CD4-positive, alpha-beta T cell treated with Interleukin-1 beta for 1 hour (primary cell): ENCODE results near the gene AGFG2.

Source experiments
- DNase-seq, 2 donors: peaks; one replicate each; pipeline ENCODE4 v3.0.0-alpha.2; 2020 to 2022

Gene AGFG2

GRCh38 chr7:100573691-100574361 lies 34.8 kb downstream of the AGFG2 start, which contains the start of gene SAP25:
SAP25 (minus strand) TSS chr7:100573900; CDS start chr7:100573742, 158 bp downstream.
- DNase-seq, result no peak

- no peak for DNase-seq
Observed at GRCh38 chr7:100574362-100575205, 35.6 kb downstream of the AGFG2 start.

- DNase-seq, result no peak
Observed at GRCh38 chr7:100575206-100575631, 36.2 kb downstream of the AGFG2 start.

DNA sequence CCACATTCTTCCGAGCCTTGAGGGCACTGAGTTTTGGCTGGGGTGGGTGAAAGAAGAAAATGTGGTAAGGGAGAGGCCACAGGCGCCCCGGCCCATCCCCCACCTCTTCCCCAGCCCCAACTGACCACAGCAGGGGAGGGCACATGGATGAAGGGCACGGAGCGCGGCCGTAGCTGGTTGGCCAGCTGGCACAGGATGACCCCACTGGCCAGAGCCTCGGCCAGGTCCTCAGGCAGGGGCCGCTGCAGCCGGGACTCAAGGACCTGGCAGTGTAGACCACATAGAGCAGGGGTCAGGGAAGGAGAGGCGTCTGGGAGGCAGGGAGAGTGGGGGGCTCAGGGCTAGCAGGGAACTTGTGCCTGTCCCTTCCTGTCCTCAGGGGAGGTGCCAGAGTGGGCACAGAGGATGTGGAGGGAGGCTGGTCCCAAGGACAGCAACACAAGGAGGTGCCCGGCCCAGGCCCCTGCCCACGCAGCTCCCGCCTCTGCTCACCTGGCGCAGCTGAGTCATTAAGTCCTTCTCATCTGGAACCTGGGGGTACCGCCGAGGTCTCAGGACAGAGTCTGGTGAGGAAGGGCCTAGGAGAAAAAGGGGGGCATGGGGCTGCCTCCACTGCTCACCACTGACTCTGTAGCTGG lies 36.9 kb downstream of the AGFG2 start:
- no peak for DNase-seq

DNA sequence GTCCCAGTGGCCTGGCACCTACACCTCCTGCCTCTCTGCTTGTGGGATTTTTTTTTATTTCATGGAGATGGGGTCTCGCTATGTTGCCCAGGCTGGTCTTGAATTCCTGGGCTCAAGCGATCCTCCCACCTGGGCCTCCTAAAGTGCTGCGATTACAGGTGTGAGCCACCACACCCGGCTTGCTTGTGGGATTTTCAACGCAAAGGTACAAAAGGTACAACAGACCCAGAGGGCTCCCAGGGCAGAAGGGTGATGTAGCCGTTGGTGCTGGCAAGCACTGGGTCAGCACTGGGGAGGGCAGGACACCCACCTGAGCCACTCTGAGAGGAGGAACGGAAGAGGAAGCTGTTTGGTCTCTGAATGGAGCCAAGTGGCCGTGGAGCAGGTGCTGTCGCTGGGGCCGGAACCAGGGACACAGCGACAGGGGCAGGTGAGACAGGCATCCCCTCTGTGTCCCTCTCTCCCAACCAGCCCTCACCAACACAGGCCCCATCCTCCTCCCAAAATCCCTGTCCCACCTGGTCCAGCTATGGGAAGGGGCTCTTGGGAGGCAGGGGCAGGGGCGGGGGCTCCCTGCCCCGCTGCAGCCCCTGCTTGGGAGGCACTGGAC lies 37.5 kb downstream of the AGFG2 start:
- no peak for DNase-seq

- no peak for DNase-seq
Observed at GRCh38 chr7:100577103-100577502, 38.1 kb downstream of the AGFG2 start.

GRCh38 chr7:100577507-100577906 lies 38.5 kb downstream of the AGFG2 start:
- no peak for DNase-seq

GRCh38 chr7:100578246-100579183 lies 39.5 kb downstream of the AGFG2 start:
- no peak for DNase-seq

DNA sequence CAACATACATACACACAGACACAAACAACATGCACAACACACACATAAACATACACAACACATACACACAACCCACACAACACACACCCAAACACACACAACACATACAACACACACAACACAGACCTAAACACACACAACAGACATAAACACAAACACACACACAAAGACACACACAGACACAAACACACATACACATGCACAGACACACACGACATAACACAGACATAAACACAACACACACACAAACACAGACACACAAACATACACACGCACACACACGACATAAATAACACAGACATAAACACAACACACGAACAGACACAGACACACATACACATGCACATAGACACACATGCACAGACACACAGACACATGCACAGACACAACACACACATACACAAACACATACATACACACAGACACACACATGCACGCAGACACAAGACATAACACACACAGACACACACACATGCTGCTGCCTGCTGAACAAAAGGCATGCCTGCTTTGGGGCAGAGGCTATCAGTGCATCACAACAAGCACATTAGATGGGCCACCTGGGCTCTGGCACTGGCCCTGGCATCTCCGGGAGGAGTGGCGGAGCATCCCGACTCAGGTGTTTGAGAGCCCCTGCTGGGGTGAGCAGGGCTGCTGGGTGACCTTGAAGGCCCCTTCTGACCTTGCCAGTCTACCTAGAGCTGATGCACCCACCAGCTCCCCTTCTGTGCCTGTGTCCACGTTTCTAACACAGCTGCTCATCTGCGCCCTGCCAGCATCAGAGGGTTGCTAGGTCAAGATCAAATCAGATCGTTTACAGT lies 41.7 kb downstream of the AGFG2 start:
- no peak for DNase-seq

GRCh38 chr7:100582041-100582579 lies 43.1 kb downstream of the AGFG2 start:
- DNase-seq, result no peak

DNA sequence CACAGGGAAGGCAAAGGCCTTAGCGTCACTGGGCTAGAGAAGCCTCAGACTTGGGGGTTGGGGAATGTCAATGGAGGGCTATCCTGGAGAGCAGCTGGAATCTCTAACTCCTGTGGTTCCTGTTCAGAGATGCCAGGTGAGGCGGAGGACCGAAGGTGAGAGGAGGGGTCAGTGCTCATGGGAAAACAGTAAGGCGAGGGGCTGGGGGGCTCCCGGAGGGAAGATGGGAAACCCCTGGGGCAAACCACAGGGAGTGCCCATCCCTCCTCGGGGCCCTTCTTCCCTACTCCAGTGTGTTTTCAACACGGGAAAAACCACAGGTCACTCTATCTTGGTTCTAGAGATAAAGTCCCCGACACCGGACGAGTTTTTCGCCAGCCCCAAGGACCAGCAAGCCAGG lies 43.6 kb downstream of the AGFG2 start:
- no peak for DNase-seq

DNA sequence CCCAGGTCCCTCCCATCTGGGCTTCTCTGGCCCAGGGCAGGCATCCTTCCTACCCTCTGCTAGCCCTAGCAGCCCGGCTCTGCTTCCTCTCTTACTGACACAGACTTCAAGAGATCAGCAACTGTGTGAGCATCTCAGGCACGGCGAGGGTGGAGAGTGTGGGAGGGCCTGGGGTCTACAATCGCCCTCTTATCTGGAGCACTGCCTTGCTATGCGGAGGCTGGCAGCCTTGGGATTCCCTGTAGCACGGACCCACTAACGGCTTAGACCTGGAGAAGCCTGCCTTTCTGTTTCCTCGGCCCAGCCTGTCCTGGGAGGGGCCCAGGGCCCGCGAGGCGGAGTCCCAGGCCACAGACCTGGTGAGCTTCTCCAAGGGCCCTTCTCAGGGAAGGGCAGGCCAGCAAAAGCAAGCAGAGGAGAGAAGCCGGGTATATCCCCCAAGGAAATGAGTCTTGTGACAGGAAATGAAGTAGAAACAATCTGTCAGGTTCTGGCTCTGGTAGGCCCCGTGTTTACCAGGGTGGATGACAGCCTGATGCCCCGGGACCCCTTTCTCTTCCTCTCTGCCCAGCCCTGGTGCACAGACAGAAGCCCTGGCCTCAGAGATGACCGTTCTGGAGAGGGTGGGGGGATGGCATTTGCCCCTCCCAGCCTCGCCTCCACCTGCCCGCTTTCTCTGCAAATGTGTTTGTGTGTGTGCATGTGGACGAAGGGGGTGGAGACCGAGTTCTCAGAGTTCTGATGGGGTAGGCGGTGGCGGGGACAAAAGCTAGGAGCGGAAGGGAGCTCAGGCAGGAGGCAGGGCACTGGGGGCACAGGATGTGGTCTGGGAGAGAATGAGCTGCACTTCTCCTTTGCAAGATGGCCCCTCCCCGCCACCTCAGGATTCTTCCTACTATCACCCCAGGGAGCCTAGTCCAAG lies 44.4 kb downstream of the AGFG2 start:
- peak; percentile 62 to 67 for DNase-seq

GRCh38 chr7:100584054-100584682 lies 45.2 kb downstream of the AGFG2 start:
- no peak for DNase-seq

DNA sequence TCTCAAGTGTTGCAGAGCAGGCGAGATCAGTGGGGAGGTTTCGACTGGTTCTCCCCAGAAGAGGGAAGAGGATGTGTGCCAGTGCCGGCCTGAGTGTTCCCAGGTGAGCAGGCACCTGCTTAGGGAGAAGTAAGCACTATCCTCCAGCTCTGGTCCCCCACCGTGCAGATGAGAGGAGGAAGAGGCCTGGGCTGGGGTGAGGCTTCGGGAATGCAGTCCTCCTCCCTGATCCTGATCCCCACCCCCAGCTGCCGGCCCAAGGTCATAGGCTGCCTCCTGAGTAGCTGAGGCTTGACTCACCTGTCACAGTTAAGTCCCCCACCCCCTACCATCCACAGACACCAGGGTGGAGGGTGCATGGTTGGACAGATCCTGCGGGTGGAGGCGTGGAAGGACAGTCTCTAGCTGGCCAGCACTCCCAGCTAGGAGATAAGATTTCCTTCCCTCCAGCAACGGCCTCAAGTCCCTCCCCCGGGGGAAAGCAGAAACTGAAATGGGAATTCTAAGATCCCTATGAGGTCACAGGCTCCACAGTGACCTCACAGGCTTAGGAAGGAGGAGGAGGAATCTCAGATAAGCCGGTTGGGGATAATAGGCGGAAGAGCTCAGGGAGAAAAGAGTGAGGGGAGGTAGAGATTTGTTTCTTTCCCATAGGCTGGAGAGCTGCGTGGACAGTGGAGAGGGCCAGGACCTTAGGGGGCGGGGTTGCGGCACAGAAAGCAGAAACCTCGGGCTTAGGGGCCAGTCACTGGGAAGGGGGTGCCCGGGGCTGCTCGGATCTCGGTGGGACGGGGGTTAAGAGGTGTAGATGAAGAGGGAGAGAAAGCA lies 45.9 kb downstream of the AGFG2 start:
- no peak for DNase-seq

DNA sequence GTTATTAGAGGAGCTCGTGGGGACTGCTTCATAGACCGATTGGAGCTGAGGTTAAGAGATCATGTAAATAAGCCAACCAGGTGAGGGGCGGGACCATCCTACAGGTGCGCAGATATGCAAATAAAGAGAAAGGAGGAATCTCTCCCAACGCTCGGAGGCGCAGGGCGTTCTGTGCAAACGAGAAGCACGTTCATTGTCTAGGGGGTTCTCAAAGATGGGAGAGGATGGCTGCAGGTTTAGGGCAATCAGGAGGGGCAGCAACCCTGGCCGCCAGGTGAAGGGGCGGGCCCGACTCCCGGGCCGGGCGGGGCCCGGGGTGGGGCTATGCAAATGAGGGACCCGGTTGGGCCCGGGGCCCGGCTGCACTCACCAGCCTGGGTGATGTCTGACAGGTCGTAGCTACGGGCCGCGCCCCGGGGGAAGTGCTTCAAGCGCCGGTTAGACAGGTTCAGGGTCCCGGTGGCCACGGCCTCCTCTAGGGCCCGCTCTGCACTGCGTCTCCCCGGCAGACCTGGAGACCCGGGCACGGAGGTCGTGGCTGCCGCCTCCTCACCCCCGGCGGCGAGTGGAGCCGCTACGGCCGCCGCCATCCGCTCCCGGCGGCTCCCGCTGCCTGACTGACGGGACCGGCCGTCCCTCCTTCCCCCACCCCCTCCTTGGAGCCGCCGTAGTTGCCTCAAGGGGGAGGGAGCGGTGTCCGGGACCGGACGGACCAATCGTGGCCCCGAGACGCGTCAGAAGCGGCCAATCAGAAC lies 46.7 kb downstream of the AGFG2 start, which contains the start of gene LRCH4:
Gene LRCH4, minus strand, starts transcription at position 619 of the 755 bp plus-strand sequence. Its CDS starts 29 bp downstream, at position 590.
- peak; percentile 61 to 65 for DNase-seq

GRCh38 chr7:100586266-100587025 lies 47.4 kb downstream of the AGFG2 start, which contains the start of gene FBXO24:
FBXO24 (plus strand) TSS chr7:100586328; CDS start chr7:100586626, 298 bp downstream.
- peak; percentile 100 for DNase-seq
